ENCODE data around the gene EFHC1. TPM values are rescaled to one million over a fixed set of nuclear protein-coding genes. Genes with fewer than 3 reads are reported as not detected.
A peak's percentile ranks its signal among the peaks of the same experiment; 100 is the strongest.

Gene EFHC1
- total and polyA plus RNA-seq, 4 donors = 15.7 to 81.7 (median 35.5) TPM

GRCh38 chr6:52550870-52551269 is 130.7 kb downstream of the EFHC1 start:
- no peaks in the 10 kb centered on the region for H3K27me3 ChIP-seq (ENCODE audit: control insufficient read depth in 3 of 3, insufficient read depth in 3 of 3, low read length in 2 of 3)
- no peak for TF ChIP-seq CTCF (IDR thresholded peaks at IDR 0.05; ENCODE audit: control extremely low read depth, extremely low read depth)
- no peak overlapping the region for H3K9ac ChIP-seq (ENCODE audit: insufficient read depth in 1 of 2, low read length in 2 of 2)
- no peak for DNase-seq
- H3K4me3 ChIP-seq = no peak overlapping the region
- no peaks in the 10 kb centered on the region for H3K9me3 ChIP-seq (ENCODE audit: control insufficient read depth in 4 of 4, insufficient read depth in 3 of 4, low read length in 3 of 4)
- 61 to 68% methylated on average over 5 of the region's 5 CpGs for WGBS, 2 donors
- peaks cover 0 to 4% (median 0%) of the 10 kb centered on the region in 4 donors for H3K36me3 ChIP-seq (ENCODE audit: control insufficient read depth in 4 of 4, insufficient read depth in 4 of 4, low read length in 4 of 4)
- no peak overlapping the region for H3K27ac ChIP-seq (ENCODE audit: low read depth in 1 of 2, low read length in 1 of 2)
- H3K4me1 ChIP-seq (ENCODE audit: control insufficient read depth in 5 of 5, insufficient read depth in 5 of 5, low read length in 5 of 5) = peaks cover 18 to 46% (median 32%) of the 10 kb centered on the region in 5 donors
- no peak for ATAC-seq (ENCODE audit: insufficient read depth, low FRiP score)

GRCh38 chr6:52551483-52552277 is 131.5 kb downstream of the EFHC1 start:
- DNase-seq (peak; percentile 82 to 86 (median 85)), ATAC-seq (ENCODE audit: insufficient read depth, low FRiP score) (peak; percentile 68)
- peaks cover 0 to 4% (median 0%) of the 10 kb centered on the region in 4 donors for H3K36me3 ChIP-seq (ENCODE audit: control insufficient read depth in 4 of 4, insufficient read depth in 4 of 4, low read length in 4 of 4)
- peak overlapping the region; percentile 53 to 56 for H3K27ac ChIP-seq (ENCODE audit: low read depth in 1 of 2, low read length in 1 of 2)
- H3K4me3 ChIP-seq = no peak overlapping the region
- H3K9ac ChIP-seq (ENCODE audit: insufficient read depth in 1 of 2, low read length in 2 of 2) = no peak overlapping the region
- H3K9me3 ChIP-seq (ENCODE audit: control insufficient read depth in 4 of 4, insufficient read depth in 3 of 4, low read length in 3 of 4) = no peaks in the 10 kb centered on the region
- 30 to 59% methylated on average over 13 of the region's 13 CpGs for WGBS, 2 donors
- peaks cover 18 to 46% (median 32%) of the 10 kb centered on the region in 5 donors for H3K4me1 ChIP-seq (ENCODE audit: control insufficient read depth in 5 of 5, insufficient read depth in 5 of 5, low read length in 5 of 5)
- no peaks in the 10 kb centered on the region for H3K27me3 ChIP-seq (ENCODE audit: control insufficient read depth in 3 of 3, insufficient read depth in 3 of 3, low read length in 2 of 3)
- no peak for TF ChIP-seq CTCF (IDR thresholded peaks at IDR 0.05; ENCODE audit: control extremely low read depth, extremely low read depth)

GRCh38 chr6:52552278-52552643 is 132.1 kb downstream of the EFHC1 start:
- Histone ChIP-seq H3K4me1 (ENCODE audit: control insufficient read depth in 5 of 5, insufficient read depth in 5 of 5, low read length in 5 of 5) (peaks cover 18 to 44% (median 27%) of the 10 kb centered on the region in 5 donors), H3K9ac (ENCODE audit: insufficient read depth in 1 of 2, low read length in 2 of 2) (no peak overlapping the region), H3K36me3 (ENCODE audit: control insufficient read depth in 4 of 4, insufficient read depth in 4 of 4, low read length in 4 of 4) (peaks cover 0 to 4% (median 0%) of the 10 kb centered on the region in 4 donors), H3K27me3 (ENCODE audit: control insufficient read depth in 3 of 3, insufficient read depth in 3 of 3, low read length in 2 of 3) (no peaks in the 10 kb centered on the region), H3K9me3 (ENCODE audit: control insufficient read depth in 4 of 4, insufficient read depth in 3 of 4, low read length in 3 of 4) (no peaks in the 10 kb centered on the region), H3K27ac (ENCODE audit: low read depth in 1 of 2, low read length in 1 of 2) (peak overlapping the region; percentile 53 to 56), H3K4me3 (no peak overlapping the region)
- ATAC-seq (ENCODE audit: insufficient read depth, low FRiP score) (peak; percentile 21), DNase-seq (no peak)
- WGBS, 2 donors = 57 to 66% methylated on average over 6 of the region's 6 CpGs
- no peak for TF ChIP-seq CTCF (IDR thresholded peaks at IDR 0.05; ENCODE audit: control extremely low read depth, extremely low read depth)

Measured in lung (tissue), 12 donors.